OCI-LY3 (cell line): ENCODE measurements around the gene ABCF1.

Experiments used
- CTCF ChIP-seq: fragments of 200-600, 300-600 bp; sonication (generic); IDR thresholded peaks from 2 replicates; pipeline ENCODE4 v1.5.1; 2014; ENCODE audit warnings: antibody characterized with exemption, low read length, low read depth
- EZH2phosphoT487 ChIP-seq: fragments of 200-600 bp; shearing (Covaris generic); IDR thresholded peaks from 2 replicates; pipeline ENCODE4 v1.6.1; 2018; ENCODE audit warnings: antibody characterized with exemption, mixed run types, low read depth

GRCh38 chr6:30599625-30600324 lies 28.5 kb downstream of the ABCF1 start:
- no peak for TF ChIP-seq CTCF
- TF ChIP-seq EZH2phosphoT487, result no peak
